UCSD-AML1 (cell line): ENCODE data around the gene HMHB1.

Experiments used
- DNase-seq: peaks from one replicate; lab custom pipeline; 2025; ENCODE audit not compliant: unreplicated experiment; lab: John Stamatoyannopoulos, UW

Gene HMHB1

GRCh38 chr5:143865426-143866025 lies 53.6 kb downstream of the HMHB1 start:
- no peak for DNase-seq
